ENCODE data around the gene ST3GAL6. TPM values are rescaled to one million over a fixed set of nuclear protein-coding genes. Genes with fewer than 3 reads are reported as not detected.

The ST3GAL6 gene
- total and polyA plus RNA-seq, 2 of the 8 experiments (the other 6 are each of a cell fraction or from before 2014, with no cell fraction given), result 3.3 to 6.1 TPM

DNA sequence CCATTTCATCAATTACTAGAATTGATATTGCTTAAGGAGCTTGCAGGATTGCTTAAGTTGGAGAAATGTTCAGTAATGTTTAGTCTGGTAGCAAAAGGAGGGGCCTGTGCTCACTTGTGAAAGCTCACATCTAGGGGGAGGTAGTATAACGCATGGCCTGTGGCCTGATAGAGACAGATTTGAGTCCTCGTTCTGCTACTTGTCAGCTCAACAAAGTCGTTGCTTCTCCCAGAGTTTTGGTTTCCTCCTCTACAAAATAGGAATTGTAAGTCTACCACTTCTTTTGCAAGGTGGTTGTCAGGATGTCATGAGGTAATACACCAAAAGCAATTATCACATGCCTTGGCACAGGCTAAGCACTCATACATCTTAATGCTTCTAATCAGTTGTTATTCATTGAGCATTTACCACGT lies 1.3 kb downstream of the ST3GAL6 start (continued):
- TF ChIP-seq CHD7 (IDR thresholded peaks at IDR 0.05; ENCODE audit: insufficient replicate concordance, low read length) (no peak), SRF (IDR thresholded peaks at IDR 0.05; ENCODE audit: low read depth, low read length) (no peak), JUN (IDR thresholded peaks at IDR 0.05; ENCODE audit: low read depth, low read length) (no peak), SP2 (IDR thresholded peaks at IDR 0.05; ENCODE audit: low read length) (no peak), RXRA (IDR thresholded peaks at IDR 0.05; ENCODE audit: insufficient read depth, low read depth, low read length) (no peak), YY1 (IDR thresholded peaks at IDR 0.05; ENCODE audit: low read depth, low read length) (no peak), SIX5 (IDR thresholded peaks at IDR 0.05; ENCODE audit: low read depth, low read length) (no peak), BCL11A (IDR thresholded peaks at IDR 0.05; ENCODE audit: low read depth in 2 of 2, low read length in 2 of 2) (no peak), HDAC2 (IDR thresholded peaks at IDR 0.05; ENCODE audit: borderline replicate concordance in 1 of 2, low read depth in 2 of 2, low read length in 2 of 2) (no peak)
